ENCODE results near the gene C12orf76. TPM values are rescaled to one million over a fixed set of nuclear protein-coding genes. Genes with fewer than 3 reads are reported as not detected.
A peak's percentile ranks its signal among the peaks of the same experiment; 100 is the strongest.

The C12orf76 gene
- total and polyA plus RNA-seq, 2 of the 13 experiments (the other 11 are each of a cell fraction or from before 2014, with no cell fraction given) = 15.8 to 38.4 TPM

DNA sequence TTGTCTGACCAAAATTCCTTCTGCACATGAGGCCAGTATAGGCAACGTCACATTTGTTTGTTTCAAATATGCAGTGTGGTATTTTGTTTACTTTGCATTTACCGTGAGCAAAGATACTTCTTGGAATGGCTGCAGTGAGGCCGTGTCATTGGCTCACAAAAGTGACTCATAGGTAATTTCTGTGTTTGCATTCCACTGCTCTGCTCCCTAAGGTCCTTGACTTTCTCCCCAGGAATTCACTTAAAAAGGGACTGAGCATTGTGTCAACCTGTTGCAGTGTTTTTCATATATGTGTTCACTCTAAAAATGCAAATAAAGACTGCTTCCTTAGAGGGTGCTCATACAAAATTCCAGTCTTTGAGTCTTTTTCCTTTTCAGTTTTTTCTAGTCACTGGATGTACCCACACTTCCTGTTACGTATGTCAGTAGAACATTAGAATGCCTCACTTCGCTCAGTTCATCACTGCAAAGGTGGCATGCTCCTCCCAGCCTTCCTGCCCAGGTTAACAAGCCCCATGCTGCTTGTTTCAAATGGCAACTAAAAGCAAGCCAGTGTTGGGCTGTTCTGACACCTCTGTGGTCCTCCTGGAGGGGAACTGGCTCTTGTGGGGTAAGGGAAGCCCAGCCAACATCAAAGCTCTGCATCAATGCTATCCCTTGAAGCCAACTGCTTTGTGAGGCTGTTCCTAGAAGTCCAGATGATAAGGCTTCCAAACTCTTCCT is 9.1 kb downstream of the C12orf76 start (continued):
- TF ChIP-seq, protein P1, sequence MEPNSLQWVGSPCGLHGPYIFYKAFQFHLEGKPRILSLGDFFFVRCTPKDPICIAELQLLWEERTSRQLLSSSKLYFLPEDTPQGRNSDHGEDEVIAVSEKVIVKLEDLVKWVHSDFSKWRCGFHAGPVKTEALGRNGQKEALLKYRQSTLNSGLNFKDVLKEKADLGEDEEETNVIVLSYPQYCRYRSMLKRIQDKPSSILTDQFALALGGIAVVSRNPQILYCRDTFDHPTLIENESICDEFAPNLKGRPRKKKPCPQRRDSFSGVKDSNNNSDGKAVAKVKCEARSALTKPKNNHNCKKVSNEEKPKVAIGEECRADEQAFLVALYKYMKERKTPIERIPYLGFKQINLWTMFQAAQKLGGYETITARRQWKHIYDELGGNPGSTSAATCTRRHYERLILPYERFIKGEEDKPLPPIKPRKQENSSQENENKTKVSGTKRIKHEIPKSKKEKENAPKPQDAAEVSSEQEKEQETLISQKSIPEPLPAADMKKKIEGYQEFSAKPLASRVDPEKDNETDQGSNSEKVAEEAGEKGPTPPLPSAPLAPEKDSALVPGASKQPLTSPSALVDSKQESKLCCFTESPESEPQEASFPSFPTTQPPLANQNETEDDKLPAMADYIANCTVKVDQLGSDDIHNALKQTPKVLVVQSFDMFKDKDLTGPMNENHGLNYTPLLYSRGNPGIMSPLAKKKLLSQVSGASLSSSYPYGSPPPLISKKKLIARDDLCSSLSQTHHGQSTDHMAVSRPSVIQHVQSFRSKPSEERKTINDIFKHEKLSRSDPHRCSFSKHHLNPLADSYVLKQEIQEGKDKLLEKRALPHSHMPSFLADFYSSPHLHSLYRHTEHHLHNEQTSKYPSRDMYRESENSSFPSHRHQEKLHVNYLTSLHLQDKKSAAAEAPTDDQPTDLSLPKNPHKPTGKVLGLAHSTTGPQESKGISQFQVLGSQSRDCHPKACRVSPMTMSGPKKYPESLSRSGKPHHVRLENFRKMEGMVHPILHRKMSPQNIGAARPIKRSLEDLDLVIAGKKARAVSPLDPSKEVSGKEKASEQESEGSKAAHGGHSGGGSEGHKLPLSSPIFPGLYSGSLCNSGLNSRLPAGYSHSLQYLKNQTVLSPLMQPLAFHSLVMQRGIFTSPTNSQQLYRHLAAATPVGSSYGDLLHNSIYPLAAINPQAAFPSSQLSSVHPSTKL (CRISPR knock-in tag; IDR thresholded peaks at IDR 0.05) = peak; percentile 97
- peak; percentile 84 for TF ChIP-seq NFKBIZ (CRISPR knock-in tag; IDR thresholded peaks at IDR 0.05)
- TF ChIP-seq MYC (CRISPR knock-in tag; IDR thresholded peaks at IDR 0.05; ENCODE audit: borderline replicate concordance) = no peak
- peak; percentile 56 for TF ChIP-seq MEF2D (CRISPR knock-in tag; IDR thresholded peaks at IDR 0.05)
- TF ChIP-seq, protein P2, sequence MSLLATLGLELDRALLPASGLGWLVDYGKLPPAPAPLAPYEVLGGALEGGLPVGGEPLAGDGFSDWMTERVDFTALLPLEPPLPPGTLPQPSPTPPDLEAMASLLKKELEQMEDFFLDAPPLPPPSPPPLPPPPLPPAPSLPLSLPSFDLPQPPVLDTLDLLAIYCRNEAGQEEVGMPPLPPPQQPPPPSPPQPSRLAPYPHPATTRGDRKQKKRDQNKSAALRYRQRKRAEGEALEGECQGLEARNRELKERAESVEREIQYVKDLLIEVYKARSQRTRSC (CRISPR knock-in tag; IDR thresholded peaks at IDR 0.05; ENCODE audit: low read depth) = no peak
- TF ChIP-seq HMGA1 (CRISPR knock-in tag; conservative IDR thresholded peaks at IDR 0.05) = no peak
- 0 out of 2 replicates have a peak, but pooled peaks have one; percentile 5 for TF ChIP-seq ZNF772 (CRISPR knock-in tag; IDR thresholded peaks at IDR 0.05)
- TF ChIP-seq FLYWCH1 (CRISPR knock-in tag; IDR thresholded peaks at IDR 0.05) = no peak
- TF ChIP-seq, protein P3, sequence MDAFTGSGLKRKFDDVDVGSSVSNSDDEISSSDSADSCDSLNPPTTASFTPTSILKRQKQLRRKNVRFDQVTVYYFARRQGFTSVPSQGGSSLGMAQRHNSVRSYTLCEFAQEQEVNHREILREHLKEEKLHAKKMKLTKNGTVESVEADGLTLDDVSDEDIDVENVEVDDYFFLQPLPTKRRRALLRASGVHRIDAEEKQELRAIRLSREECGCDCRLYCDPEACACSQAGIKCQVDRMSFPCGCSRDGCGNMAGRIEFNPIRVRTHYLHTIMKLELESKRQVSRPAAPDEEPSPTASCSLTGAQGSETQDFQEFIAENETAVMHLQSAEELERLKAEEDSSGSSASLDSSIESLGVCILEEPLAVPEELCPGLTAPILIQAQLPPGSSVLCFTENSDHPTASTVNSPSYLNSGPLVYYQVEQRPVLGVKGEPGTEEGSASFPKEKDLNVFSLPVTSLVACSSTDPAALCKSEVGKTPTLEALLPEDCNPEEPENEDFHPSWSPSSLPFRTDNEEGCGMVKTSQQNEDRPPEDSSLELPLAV (CRISPR knock-in tag; conservative IDR thresholded peaks at IDR 0.05; ENCODE audit: low read depth) = no peak
- no peak for TF ChIP-seq ZNF121 (CRISPR knock-in tag; IDR thresholded peaks at IDR 0.05)
- TF ChIP-seq, protein P4, sequence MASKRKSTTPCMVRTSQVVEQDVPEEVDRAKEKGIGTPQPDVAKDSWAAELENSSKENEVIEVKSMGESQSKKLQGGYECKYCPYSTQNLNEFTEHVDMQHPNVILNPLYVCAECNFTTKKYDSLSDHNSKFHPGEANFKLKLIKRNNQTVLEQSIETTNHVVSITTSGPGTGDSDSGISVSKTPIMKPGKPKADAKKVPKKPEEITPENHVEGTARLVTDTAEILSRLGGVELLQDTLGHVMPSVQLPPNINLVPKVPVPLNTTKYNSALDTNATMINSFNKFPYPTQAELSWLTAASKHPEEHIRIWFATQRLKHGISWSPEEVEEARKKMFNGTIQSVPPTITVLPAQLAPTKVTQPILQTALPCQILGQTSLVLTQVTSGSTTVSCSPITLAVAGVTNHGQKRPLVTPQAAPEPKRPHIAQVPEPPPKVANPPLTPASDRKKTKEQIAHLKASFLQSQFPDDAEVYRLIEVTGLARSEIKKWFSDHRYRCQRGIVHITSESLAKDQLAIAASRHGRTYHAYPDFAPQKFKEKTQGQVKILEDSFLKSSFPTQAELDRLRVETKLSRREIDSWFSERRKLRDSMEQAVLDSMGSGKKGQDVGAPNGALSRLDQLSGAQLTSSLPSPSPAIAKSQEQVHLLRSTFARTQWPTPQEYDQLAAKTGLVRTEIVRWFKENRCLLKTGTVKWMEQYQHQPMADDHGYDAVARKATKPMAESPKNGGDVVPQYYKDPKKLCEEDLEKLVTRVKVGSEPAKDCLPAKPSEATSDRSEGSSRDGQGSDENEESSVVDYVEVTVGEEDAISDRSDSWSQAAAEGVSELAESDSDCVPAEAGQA (IDR thresholded peaks at IDR 0.05; ENCODE audit: low read depth) = no peak
- TF ChIP-seq, protein P4 (CRISPR knock-in tag; IDR thresholded peaks at IDR 0.05; ENCODE audit: borderline replicate concordance) = no peak
- TF ChIP-seq NFYB (CRISPR knock-in tag; IDR thresholded peaks at IDR 0.05) = peak; percentile 48; the same call in 1 of the 2 replicates
- TF ChIP-seq BHLHE40 (IDR thresholded peaks at IDR 0.05; ENCODE audit: low read length) = no peak
- TF ChIP-seq ZSCAN30 (CRISPR knock-in tag; IDR thresholded peaks at IDR 0.05) = no peak

Data from HepG2 (cell line).